Endothelial cell of umbilical vein (primary cell): ENCODE measurements around the gene SREBF1.

Source experiments
- CTCF ChIP-seq, 2 donors: IDR thresholded peaks; 1 replicate in 1 of 2; 2 replicates in 1 of 2; pipeline ENCODE4 v1.5.1; 2011; ENCODE audit warnings: low read length in 2 of 2, mild to moderate bottlenecking in 2 of 2, moderate library complexity in 2 of 2, control low read depth in 1 of 2, inconsistent platforms in 1 of 2, low read depth in 1 of 2; ENCODE audit not compliant: insufficient read depth in 1 of 2; ENCODE audit errors: extremely low read depth in 1 of 2
- MAX ChIP-seq: IDR thresholded peaks from 2 replicates; pipeline ENCODE4 v1.6.1; 2011; ENCODE audit not compliant: insufficient read depth, insufficient read length
- MYC ChIP-seq: IDR thresholded peaks from one replicate; pipeline ENCODE4 v1.6.1; 2011; ENCODE audit warnings: mild to moderate bottlenecking, low read depth, low read length
- POLR2A ChIP-seq: IDR thresholded peaks from 2 replicates; pipeline ENCODE4 v1.6.1; 2012; ENCODE audit warnings: low read depth, mild to moderate bottlenecking, control low read depth, low read length
- POLR2AphosphoS5 ChIP-seq: IDR thresholded peaks from 2 replicates; pipeline ENCODE4 v1.6.1; 2012; ENCODE audit warnings: low read depth, mild to moderate bottlenecking, control low read depth, low read length, moderate library complexity; ENCODE audit not compliant: insufficient read depth

DNA sequence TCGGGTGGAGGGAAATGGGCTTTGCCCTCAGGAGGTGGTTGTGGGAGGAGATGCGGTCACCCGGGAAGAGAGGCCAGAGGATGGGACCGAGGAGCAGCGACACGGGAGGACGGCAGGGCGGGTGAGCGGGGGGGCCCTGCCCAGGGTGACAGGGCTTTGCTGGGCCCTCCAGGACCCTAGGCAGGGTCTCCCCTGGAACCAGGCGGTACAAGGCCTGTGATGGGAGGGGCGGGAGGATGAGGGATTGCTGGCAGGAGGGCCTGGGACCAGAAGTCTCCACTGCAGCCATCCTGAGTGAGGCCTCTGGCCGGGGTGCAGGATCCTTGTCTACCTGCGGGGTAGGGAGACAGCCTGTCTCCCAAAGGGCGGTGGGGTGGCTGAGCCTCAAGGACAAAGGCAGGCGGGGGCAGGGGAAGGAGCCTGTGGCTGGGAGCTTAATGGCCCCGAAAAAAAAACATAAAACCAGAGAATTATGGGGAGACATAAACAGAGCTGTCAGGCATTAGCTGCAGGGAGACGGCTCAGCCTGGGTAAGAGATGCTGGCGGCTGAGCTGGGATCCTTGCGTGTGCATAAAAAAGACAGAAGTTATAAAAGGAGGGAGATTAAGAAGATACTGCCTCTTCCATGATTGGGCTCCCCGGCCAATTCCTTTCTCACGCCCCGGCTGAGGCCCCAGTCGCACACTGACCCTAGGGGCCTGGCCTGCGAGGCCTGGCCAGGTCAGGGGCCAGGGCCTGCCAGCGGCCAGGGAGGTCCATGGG is 66.7 kb downstream of the SREBF1 start:
- no peak for TF ChIP-seq CTCF (IDR thresholded peaks at IDR 0.05; ENCODE audit: extremely low read depth in 1 of 2, insufficient read depth in 1 of 2, low read depth in 1 of 2, low read length in 2 of 2)
- no peak for TF ChIP-seq POLR2A
- TF ChIP-seq MAX = no peak
- TF ChIP-seq POLR2AphosphoS5 = no peak
- no peak for TF ChIP-seq MYC
